ENCODE results near the gene GOLGA6L1. TPM values are rescaled to one million over a fixed set of nuclear protein-coding genes. Genes with fewer than 3 reads are reported as not detected.

GOLGA6L1 gene
- not detected in 2 replicates for total RNA-seq

GRCh38 chr15:23136722-23137121 lies at the start of gene GOLGA6L1:
GOLGA6L1 (minus strand) TSS chr15:23136822; CDS start chr15:23136731, 91 bp downstream.

Other genes starting within 250 kb of the GOLGA6L1 start
- gene CYFIP1, start 156.5 kb downstream of the GOLGA6L1 start, total RNA-seq: 81.9 and 102 TPM in 2 replicates
- gene TUBGCP5, start 97.3 kb downstream of the GOLGA6L1 start, total RNA-seq: 12.1 and 12.4 TPM in 2 replicates
- not detected in 2 replicates for gene GOLGA6L26, start 197.4 kb upstream of the GOLGA6L1 start, total RNA-seq
- gene GOLGA8S, start 217.9 kb upstream of the GOLGA6L1 start, total RNA-seq: not detected in 2 replicates

All from airway epithelial cell (primary cell).